Activated CD4-positive, alpha-beta T cell treated with anti-CD3 and anti-CD28 coated beads, Interleukin-2, amount 50 U/mL, for 1 hour (primary cell): ENCODE data around the gene YKT6.
A peak's percentile ranks its signal among the peaks of the same experiment; 100 is the strongest.

ENCODE experiments used
- DNase-seq: peaks from one replicate; pipeline ENCODE4 v3.0.0-alpha.2; 2020

Gene YKT6

DNA sequence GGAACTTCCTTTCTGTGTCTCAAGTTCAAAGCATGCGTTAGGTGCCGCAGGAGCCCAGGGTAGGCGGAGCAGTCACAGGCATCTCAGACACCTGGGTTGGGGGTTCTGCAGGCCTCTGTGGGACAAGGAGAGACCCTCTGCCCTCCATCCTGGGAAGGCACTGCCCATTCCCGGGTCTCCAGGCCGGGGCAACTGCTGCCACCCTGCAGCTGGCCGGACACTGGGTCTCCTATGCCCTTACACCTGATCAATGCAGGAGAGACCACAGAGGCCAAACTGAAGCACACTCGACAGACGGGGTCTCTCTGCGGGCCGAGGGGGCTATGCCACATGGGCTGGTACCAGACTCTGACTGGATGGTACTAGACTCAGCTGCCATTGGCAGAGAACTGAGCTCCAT is 36.9 kb downstream of the YKT6 start:
- no peak for DNase-seq

DNA sequence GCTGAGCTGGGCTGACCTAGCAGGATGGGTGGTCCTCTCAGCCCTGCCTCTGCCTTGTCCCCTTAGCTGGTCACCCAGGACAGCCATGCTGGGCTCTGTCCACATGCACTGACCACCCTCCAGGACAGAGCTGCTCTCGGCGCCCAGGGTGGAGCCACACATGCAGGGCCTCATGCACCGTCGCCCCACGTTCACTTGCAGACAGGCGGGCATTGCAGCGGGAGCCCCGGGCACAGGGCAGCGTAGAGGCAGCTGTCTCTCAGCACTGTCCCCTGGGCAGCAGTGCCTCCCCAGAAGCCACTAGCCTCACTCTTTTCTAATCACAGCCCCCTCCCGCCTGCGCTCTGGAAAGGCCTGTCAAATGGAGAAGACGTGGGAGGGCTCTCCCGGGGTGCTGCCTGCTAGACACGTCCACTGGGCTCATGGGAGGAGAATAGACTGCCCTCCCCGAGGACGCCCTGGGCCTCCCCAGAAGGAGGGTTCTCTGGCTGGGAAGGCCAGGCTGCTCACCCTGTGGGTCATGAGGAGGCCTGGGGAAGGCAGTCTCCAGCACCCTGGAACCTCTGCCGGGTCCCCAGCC is 37.4 kb downstream of the YKT6 start:
- DNase-seq, result no peak

DNA sequence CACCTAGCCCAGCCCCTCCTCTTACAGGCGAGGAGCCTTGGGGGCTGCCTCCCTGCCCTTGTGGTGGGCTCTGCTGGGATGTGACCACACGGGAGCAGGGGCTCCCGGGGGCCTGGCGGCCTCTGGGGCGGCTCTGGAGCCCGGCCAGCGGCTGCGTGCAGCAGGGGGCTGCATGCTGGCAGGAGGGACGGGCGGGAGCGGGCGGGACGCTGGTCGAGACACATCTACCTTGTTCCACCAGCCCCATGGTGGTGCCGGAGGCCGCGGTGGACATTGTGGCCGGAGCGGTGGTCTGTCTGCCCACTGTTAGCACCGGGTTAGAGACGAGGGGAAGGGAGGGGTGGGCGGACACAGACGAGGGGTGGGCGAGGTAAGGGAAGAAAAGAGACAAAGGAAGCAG is 38.6 kb downstream of the YKT6 start:
- no peak for DNase-seq

DNA sequence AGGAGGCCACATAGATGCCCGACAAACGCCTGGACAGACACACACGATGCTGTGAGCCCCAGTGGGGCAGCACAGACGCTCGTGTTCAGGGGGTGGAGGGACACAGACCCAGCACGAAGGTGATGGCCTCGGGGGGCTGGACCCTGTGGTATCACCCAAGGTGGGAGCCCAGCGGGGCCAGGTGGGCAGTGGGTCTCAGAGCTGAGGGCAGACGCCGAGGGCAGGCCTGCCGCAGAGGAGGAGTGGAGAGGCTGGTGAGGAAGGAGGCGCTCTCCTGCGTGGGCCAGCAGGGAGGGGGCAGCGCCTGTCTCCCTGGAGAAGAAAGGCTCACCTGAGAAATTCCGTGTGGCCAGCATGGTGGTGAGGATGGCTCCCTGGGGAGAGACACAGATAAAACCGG is 39.6 kb downstream of the YKT6 start:
- DNase-seq, result no peak

DNA sequence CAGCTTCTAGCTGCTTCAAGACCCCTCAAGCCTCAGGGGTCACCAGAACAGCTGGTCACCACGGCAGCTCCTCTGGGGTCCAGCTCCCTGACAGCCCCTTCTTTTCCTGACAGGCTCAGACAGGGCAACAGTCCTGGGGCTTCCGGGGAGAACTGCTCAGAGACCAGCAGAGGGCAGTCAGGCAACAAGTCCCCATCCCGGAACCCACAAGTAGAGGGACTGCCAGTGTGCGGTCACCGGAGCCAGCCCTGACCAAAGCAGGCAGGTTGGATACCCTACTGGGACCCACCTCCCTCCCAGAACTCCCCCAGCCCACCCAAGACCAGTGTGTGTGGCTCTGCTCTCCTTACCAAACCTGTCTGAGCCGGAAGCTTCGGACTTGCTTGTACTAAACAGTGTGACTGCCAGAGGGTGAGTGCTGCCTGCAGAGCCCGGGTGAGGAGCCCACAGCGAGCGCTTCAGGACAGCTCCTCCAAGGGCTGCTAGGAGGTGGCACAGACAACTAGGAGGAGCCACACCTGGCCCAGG is 40.3 kb downstream of the YKT6 start:
- peak; percentile 51 for DNase-seq

DNA sequence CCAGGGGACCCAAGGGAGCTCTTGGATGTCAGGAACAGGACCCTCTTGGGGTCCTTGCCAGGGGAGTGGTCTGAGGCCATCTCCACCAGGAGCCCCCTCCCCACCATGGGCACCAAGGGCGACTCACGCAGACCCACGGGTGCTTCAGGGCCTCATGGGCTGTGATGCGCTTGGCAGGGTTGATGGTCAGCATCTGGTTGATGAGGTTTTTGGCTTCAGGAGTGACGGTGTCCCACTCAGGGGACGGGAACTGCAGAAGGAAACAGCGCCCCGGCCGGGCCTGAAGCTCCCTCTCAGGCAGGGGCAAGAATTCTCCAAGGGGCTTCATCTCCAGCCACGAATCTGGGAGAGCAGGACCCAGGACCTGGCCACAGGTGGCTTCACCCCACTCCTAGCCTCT is 41.3 kb downstream of the YKT6 start:
- no peak for DNase-seq

DNA sequence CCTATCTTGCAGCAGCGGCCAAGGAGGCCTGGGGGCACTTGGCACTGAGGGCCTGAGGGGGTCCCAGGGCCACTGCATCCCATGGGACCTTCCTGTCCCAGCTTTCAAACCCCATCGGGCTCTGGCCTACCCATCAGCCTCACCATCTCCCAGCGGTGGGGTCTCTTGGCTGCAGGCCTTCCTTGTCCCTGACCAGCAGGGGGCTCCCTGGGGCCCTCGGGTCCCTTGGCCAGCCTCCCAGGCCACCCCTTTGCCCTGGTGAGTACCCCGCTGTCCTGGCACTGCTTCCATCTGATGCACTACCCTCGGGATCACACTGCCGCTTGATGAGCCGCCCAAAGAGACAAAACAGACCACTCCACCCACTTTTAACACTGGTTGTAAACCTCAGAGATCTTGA is 43.5 kb downstream of the YKT6 start:
- DNase-seq, result peak; percentile 14

DNA sequence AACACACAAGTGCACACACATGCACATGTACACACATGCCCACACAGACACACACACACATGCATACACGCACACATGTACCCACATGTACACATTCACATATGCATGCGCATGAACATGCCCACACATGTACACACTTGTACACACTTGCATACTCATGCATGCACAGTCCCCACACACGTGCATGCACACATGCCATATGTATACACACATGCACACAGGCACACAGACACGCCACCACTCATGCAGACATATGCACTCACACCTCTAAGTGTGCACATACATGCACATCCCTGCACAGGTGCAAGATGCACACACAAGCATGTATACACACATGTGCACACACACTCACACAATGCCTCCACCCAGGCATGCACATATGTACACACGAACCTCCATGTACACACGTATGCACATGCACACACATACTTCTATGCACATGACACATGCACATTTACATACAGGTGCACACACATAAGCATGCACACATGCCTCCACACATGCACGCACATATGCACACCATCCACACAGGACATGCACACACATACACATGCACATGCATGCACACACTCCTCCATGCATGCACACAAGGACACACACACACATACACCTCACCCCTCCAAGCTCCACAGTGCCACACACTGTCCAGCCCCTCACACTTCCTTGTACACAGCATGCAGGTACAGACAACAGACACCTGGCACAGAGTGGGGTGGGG is 45.8 kb downstream of the YKT6 start:
- DNase-seq, result no peak

DNA sequence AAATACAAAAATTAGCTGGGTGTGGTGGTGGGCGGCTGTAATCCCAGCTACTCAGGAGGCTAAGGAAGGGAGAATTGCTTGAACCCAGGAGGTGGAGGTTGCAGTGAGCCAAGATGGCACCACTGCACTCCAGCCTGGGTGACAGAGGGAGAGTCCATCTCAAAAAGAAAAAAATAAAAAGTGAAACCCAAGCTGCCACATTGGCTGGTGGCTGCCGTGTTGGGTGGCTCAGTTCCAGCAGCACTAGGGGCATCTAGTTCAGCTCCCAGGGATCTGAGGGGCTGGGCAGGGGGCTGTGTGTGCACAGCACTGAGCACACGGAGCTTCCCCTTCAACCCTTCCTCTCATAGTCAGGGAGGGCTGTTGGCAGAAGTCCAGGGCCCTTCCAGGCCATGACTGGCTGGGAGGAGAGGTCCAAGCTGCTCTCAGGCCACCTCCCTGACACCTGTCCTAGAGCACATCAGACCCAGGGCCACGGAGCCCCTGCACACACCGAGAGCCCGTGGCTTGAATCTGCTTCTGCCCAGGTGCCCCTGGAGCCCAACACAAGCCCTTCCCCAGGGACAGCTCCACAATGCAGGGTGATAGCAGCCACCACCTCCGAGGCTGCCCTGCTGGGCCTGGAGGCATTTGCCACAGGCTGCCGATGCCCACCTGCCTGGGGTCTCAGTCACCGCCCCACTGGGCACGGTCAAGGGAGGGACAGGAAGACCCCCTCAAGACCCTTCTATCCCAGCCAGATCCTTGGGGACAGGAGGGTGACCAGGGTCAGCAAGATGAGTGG is 47.3 kb downstream of the YKT6 start:
- DNase-seq, result no peak

DNA sequence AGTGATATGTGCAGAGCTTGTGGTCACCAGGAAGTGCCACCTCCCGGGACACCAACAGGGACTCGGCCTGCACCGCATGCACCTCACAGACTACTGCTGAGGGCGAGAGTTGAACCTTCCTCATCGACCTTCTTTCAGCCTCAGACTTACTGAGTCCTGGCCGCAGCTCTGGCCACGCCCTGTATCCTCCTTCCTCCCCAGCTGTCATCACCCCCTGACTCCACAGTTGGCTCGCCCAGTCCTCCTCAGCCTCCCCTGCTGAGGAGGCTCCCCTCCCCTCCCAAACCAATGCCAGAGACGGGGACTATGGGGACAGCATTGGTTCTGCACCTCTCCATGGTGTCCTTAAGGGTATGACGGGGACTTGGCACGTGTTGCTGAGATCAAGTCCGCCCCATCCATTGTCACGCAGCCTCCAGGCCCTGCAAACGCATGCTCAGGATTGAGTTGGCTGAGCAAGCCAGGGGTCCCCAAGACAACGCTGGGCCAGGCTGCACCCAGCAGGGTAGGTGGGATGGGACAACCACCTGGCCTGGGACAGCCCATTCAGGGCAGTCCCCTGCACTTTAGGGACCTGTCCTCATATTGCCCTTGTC is 49.0 kb downstream of the YKT6 start:
- no peak for DNase-seq

DNA sequence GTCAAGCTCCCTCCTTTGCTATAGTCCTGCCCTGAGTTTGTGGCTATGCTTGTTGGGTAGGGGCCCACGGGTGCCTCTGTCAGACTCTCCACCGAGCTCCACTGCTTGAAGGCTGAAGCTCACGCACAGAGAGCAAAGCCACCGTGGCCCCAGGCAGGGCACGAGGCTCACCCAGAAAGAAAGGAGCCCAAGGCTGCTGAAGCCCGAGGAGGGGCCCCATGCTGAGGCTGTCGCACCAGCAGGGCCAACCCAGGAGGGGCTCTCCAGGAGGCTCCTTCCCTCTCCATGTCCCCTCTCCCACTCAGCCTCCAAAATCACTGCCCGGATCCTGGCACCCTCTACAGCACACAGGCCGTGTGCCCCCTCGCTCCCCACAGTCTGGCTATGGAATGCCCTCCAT is 50.5 kb downstream of the YKT6 start:
- DNase-seq, result no peak

DNA sequence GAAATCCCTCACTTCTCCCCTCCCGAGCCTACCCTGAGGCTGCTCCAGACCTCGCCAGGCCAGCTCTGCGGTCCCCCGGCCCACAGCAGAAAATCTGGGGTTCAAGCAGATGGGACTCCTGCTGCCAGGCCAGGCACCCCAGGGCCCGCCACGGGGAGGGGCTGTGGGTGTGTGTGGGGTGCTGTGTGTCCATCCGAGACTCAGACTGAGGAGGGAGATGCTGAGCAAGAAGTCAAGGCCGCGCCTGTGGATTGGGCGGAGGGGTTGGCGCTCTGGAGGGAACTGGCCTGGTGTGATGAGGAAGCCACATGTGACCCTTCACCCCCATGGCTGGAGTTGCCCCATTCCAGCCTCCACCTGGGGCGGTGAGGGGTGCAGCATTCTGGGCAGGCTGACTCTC is 51.1 kb downstream of the YKT6 start:
- DNase-seq, result no peak

DNA sequence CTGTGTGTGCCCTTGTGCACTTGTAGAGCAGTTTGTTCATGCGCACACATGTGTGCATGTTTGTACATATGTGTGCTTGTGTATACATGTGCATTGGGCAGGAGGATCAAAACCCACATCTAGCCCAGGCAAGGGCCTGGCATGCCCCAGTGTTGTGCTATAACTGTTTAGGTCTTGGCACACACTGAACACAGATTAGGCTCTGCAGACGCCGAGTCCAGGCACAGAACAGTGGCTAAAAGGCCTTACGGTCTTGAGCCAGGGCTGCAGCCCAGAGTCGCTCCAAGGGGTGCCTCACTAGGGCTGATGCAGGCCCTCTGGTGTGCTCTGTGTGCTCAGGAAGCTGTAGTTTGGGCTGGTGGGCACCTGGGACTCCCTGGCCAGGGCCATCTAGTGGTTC is 55.7 kb downstream of the YKT6 start:
- DNase-seq, result no peak

DNA sequence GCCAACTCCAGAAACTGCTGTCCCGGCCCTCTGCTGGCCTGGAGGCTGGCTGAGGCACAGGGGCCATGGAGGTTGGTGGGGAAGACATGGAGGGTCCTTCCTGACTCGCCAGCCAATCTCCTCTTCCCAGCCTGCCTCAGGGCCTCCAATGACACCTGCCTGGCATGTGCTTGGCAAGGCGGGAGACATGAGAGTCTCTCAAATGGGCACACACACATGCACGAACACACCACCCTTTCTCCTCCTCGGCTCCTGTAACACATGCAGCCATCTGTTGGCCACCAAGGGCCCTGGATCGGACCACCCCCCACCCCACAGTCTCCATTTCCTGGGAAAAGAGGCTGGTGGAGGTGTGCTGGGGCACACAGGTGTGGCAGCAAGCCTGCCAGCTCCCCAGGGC is 56.4 kb downstream of the YKT6 start:
- DNase-seq, result no peak

DNA sequence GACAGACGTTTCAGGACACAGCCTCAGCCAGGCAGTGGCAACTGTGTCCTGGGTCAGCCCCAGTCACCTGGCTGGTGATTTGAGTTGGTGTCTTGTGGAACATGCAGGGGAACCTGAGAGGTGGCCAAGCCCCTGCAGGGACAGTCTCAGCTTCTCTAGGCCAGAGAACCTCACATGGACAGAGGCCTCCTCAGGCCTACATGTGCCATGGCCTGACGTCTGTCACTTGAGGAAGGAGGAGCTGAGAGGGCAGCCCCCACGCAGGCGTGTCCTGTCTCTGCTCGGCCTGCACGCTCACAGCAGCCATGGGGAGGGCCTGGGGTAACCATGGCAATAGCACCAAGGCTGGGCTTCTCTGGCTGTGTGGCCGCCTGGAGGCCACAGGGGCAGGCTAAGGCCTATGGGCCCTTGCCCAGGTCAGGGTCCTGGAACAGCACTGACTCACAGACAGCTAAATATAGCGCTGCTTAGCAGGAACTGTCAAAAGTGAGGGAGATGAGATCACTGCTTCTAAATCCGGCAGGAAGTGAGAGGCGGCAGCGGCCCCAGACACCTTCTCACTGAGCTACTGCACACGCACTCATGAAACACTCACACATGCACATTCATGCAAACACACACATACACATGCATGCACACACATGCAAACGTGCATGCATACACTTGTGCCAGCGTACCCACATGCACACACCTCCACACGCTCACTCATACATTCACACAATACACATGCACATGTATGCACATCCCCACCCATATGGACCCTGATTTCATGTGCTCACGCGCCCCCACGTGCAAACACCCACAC is 57.0 kb downstream of the YKT6 start:
- peak; percentile 45 for DNase-seq

DNA sequence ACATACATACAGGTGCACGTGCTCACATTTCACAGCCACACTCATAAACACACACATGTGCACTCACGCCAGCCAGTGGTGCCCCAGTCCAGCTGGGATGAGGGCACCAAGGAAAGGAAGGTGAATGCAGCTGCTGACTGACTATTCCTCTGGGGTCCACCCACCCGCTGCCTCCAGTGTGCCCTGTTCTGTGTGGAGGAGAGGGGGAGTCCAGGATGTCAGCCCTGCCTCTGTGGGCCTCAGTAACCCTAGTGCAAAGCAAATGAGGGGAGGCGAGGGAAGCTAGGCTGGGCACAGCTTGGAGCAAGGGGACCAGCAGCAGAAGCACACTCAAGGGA is 57.6 kb downstream of the YKT6 start:
- DNase-seq, result no peak

DNA sequence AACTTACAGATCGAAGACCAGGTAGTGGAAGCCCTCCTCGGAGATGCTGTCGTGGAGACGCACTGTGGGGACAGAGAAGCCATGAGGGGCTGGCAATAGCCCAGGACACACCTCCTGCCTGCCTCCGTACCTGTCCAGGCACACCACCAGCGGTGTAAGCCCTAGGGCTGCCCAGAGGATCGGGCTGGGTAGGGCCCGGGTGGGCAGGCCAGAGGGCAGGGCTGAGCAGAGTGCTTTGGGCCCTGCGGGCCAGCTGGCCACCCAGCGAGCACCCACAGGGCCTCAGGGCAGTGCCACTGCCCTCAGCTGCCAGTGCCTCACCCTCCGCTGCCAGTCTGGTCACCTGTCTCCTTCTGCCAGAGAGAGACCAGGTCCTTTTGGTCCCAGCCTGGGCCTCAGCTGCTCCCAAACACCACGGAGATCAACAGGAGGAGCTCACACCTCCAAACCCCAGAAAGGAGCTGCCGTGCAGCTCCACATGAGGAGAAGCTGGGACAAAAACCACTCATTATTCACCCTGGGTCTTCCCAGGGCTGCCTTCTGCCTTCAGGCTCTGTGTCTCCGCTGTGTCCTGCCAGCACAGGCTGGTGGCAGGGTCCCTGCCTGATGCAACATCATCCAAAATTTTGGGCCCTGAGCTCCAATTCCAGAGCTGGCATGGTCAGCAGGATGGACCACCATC is 58.2 kb downstream of the YKT6 start:
- DNase-seq, result no peak

DNA sequence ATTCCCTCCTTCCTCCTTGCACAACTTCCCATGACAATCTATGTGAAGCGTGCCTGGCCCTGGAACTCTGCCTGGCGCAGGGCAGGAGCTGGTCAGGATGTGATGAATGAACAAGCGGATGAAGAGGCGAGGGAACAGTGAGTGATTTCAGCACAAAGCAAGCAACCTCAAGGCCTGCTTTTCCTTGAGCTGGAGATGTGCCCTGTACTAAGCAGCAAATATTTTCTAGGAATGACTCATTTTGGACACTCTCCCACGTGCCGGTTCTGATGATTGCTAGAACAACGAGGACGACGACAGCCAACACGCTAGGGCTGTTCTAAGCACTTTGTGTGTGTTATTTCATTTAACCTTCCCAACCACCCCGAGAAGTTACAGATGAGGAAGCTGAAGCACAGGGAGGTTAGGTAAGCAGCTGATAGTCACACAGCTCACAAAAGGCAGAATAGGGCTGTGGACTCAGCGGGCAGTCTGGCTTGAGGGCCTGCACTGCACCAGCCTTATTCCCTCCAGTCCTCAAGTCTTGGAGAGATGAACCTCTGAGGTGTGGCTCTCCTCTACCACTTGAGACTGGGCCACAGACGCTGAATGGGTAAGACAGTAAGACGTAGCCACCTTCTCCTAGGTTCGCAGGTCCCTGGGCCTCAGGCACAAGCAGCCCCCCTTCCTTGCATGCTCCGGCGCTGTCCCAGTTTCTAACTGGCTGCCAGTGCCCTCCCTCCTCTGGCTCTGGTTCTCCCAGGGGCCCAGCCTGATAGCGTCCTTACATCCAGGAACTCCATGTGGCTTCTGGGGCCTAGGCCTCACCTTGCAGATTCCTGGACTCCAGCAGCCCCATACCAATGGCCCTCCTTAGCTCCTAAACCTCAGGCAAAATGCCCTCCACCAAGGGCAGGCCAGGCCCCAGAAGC is 59.0 kb downstream of the YKT6 start:
- no peak for DNase-seq

DNA sequence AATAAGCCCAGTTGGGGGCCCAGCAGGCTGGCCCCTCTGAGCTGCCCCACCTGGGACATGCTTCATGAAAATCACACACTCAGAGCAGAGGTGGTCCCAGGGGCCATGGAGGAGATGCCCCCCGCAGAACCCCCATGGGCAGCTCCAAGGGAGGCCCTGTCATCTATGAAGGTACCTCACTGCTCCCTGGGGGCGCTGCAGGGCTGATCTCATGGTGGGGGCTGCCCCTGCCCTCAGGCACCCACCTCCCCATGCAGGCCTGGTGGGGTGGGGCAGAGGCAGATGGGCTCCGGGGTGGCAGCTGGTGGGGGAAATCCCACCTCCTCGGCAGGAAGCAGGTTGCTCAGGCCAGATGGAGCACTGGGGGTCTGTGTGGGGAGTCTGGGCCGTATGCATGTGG is 60.5 kb downstream of the YKT6 start:
- DNase-seq, result no peak

DNA sequence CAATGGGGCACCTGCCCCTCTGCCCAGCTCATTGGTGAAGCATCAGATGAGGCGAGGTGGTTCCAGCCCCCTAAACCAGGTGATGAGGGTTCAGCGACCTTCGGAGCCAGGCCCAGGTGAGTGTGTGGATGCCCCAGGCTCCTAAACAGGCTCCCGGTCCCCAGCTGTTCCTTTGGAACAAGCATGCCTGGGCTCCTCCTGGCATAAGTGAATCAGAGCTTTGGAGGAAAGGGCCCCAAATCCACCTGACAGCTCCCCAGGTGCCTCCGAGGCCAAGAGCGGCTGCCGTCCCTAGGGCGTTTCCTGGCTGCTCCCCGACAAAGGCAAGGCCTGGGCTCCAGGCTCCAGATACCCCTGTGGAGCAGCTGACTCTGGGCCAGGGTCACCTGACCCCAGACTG is 61.3 kb downstream of the YKT6 start:
- no peak for DNase-seq
